ENCODE measurements around the gene ZDHHC24.

- TF ChIP-seq CTCF (IDR thresholded peaks at IDR 0.05) (no peak), POLR2A (IDR thresholded peaks at IDR 0.05) (no peak)
Observed at GRCh38 chr11:66493130-66493529, 52.7 kb downstream of the ZDHHC24 start.

Data from esophagus squamous epithelium (tissue), 4 donors.